GM19328 (cell line): ENCODE data around the gene CYP2E1.
"Not testable (repeated sequence)": the region's sequence is repeated elsewhere in the genome, so short reads cannot be mapped to it uniquely, and the experiment has no call there.

Experiments used
- ATAC-seq: cut with Tn5 transposase; IDR thresholded peaks from one replicate; pipeline ENCODE4 v1.9.1; 2021; ENCODE audit warnings: mild to moderate bottlenecking, moderate library complexity; ENCODE audit not compliant: unreplicated experiment

CYP2E1 gene

GRCh38 chr10:133528296-133528844 lies 1.2 kb downstream of the CYP2E1 start:
- no peak for ATAC-seq

GRCh38 chr10:133528845-133529575 lies 1.8 kb downstream of the CYP2E1 start:
- ATAC-seq = no peak

- no peak for ATAC-seq
Observed at GRCh38 chr10:133529576-133529946, 2.4 kb downstream of the CYP2E1 start.

- ATAC-seq = no peak
Observed at GRCh38 chr10:133530506-133530905, 3.3 kb downstream of the CYP2E1 start.

GRCh38 chr10:133532871-133533270 lies 5.7 kb downstream of the CYP2E1 start:
- ATAC-seq = no peak

- ATAC-seq = no peak
Observed at GRCh38 chr10:133534417-133534816, 7.3 kb downstream of the CYP2E1 start.

- no peak for ATAC-seq
Observed at GRCh38 chr10:133536198-133536597, 9.0 kb downstream of the CYP2E1 start.

GRCh38 chr10:133537546-133538545 lies 10.7 kb downstream of the CYP2E1 start:
- ATAC-seq = no peak

GRCh38 chr10:133541441-133541975 lies 14.3 kb downstream of the CYP2E1 start:
- not testable (repeated sequence) for ATAC-seq

GRCh38 chr10:133544506-133544905 lies 17.3 kb downstream of the CYP2E1 start:
- no peak for ATAC-seq

- ATAC-seq = no peak
Observed at GRCh38 chr10:133554600-133554999, 27.4 kb downstream of the CYP2E1 start.

- no peak for ATAC-seq
Observed at GRCh38 chr10:133555521-133555920, 28.4 kb downstream of the CYP2E1 start.

GRCh38 chr10:133557381-133557780 lies 30.2 kb downstream of the CYP2E1 start:
- no peak for ATAC-seq

GRCh38 chr10:133559216-133559615 lies 32.1 kb downstream of the CYP2E1 start:
- ATAC-seq = no peak

GRCh38 chr10:133564816-133565215 lies 37.7 kb downstream of the CYP2E1 start:
- no peak for ATAC-seq

GRCh38 chr10:133565441-133566294 lies 38.5 kb downstream of the CYP2E1 start, which contains the start of gene SYCE1:
SYCE1 (minus strand) TSS chr10:133565583; CDS start chr10:133565529, 54 bp downstream.
- ATAC-seq = no peak

GRCh38 chr10:133567119-133567518 lies 40.0 kb downstream of the CYP2E1 start:
- ATAC-seq = no peak

GRCh38 chr10:133567609-133568286 lies 40.6 kb downstream of the CYP2E1 start:
- ATAC-seq = no peak

- ATAC-seq = no peak
Observed at GRCh38 chr10:133568287-133568614, 41.1 kb downstream of the CYP2E1 start.
